ENCODE results near the gene C11orf42.

- TF ChIP-seq, protein P1, sequence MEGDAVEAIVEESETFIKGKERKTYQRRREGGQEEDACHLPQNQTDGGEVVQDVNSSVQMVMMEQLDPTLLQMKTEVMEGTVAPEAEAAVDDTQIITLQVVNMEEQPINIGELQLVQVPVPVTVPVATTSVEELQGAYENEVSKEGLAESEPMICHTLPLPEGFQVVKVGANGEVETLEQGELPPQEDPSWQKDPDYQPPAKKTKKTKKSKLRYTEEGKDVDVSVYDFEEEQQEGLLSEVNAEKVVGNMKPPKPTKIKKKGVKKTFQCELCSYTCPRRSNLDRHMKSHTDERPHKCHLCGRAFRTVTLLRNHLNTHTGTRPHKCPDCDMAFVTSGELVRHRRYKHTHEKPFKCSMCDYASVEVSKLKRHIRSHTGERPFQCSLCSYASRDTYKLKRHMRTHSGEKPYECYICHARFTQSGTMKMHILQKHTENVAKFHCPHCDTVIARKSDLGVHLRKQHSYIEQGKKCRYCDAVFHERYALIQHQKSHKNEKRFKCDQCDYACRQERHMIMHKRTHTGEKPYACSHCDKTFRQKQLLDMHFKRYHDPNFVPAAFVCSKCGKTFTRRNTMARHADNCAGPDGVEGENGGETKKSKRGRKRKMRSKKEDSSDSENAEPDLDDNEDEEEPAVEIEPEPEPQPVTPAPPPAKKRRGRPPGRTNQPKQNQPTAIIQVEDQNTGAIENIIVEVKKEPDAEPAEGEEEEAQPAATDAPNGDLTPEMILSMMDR (tag by site-specific recombination; IDR thresholded peaks at IDR 0.05) = no peak
- no peak for TF ChIP-seq HIC1 (tag by site-specific recombination; IDR thresholded peaks at IDR 0.05)
- TF ChIP-seq ZNF777 (tag by site-specific recombination; IDR thresholded peaks at IDR 0.05; ENCODE audit: borderline replicate concordance) = no peak
- TF ChIP-seq, protein P2, sequence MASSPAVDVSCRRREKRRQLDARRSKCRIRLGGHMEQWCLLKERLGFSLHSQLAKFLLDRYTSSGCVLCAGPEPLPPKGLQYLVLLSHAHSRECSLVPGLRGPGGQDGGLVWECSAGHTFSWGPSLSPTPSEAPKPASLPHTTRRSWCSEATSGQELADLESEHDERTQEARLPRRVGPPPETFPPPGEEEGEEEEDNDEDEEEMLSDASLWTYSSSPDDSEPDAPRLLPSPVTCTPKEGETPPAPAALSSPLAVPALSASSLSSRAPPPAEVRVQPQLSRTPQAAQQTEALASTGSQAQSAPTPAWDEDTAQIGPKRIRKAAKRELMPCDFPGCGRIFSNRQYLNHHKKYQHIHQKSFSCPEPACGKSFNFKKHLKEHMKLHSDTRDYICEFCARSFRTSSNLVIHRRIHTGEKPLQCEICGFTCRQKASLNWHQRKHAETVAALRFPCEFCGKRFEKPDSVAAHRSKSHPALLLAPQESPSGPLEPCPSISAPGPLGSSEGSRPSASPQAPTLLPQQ (tag by site-specific recombination; IDR thresholded peaks at IDR 0.05) = no peak
- TF ChIP-seq ZNF626 (tag by site-specific recombination; IDR thresholded peaks at IDR 0.05) = no peak
- TF ChIP-seq ZNF175 (tag by site-specific recombination; IDR thresholded peaks at IDR 0.05) = no peak
- no peak for TF ChIP-seq ZFP3 (tag by site-specific recombination; IDR thresholded peaks at IDR 0.05; ENCODE audit: low read depth)
- TF ChIP-seq ZNF140 (tag by site-specific recombination; IDR thresholded peaks at IDR 0.05) = no peak
- no peak for TF ChIP-seq ZBTB11 (tag by site-specific recombination; conservative IDR thresholded peaks at IDR 0.05; ENCODE audit: low read depth)
- TF ChIP-seq ZNF239 (tag by site-specific recombination; IDR thresholded peaks at IDR 0.05) = no peak
- TF ChIP-seq, protein P3, sequence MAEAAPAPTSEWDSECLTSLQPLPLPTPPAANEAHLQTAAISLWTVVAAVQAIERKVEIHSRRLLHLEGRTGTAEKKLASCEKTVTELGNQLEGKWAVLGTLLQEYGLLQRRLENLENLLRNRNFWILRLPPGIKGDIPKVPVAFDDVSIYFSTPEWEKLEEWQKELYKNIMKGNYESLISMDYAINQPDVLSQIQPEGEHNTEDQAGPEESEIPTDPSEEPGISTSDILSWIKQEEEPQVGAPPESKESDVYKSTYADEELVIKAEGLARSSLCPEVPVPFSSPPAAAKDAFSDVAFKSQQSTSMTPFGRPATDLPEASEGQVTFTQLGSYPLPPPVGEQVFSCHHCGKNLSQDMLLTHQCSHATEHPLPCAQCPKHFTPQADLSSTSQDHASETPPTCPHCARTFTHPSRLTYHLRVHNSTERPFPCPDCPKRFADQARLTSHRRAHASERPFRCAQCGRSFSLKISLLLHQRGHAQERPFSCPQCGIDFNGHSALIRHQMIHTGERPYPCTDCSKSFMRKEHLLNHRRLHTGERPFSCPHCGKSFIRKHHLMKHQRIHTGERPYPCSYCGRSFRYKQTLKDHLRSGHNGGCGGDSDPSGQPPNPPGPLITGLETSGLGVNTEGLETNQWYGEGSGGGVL (tag by site-specific recombination; IDR thresholded peaks at IDR 0.05) = no peak
- no peak for TF ChIP-seq ZNF791 (tag by site-specific recombination; IDR thresholded peaks at IDR 0.05)
- TF ChIP-seq ZNF555 (tag by site-specific recombination; conservative IDR thresholded peaks at IDR 0.05) = no peak
These were observed 24.6 kb downstream of the C11orf42 start for GRCh38 chr11:6229911-6230310.

Data from HEK293 (cell line).